Islet of Langerhans (tissue), 1 donor: ENCODE data around the gene SH3PXD2A.

Experiments used
- FAIRE-seq: peaks from one replicate; lab custom pipeline; 2011; peaks lifted over from hg19 to GRCh38; lab: Jason Lieb, UNC

SH3PXD2A gene

DNA sequence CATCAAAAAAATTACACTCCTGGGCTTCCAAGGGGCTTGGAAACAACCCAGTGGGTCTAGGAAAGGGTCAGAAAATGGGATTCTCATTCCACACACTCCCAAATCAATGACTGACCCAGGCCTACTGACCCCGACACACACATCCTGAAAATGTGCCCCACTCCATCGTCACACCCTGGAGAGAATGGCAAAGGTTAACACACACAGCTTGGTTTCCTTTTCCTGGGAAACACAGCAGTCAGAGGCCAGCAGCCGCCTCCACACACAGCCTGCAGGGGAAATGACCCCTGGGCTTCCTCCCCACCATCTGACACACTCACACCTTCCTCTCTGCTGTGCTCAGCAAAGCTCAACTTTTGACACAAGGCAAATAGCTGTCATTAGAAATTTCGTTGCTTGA is 42.9 kb downstream of the SH3PXD2A start:
- no peak for FAIRE-seq

- no peak for FAIRE-seq
These were observed 43.4 kb downstream of the SH3PXD2A start for GRCh38 chr10:103812004-103812403.

DNA sequence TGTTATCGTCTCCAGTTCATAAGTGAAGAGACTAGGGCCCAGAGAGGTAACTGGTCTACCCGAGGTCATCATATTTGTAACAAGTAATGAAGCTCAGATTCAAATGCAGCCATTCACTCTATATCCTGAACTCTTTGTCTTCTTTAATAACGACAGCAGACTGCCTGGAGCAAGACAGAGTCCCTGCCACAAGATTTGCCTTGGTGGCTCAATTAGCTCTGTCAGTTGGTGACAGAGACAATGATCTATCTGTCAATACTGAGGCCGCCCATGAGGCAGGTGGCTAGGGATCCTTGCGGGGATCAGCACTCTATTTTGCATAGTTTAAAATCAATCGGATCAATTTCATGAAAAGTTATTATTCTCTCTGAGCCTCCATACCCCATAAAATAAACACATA is 43.9 kb downstream of the SH3PXD2A start:
- FAIRE-seq = no peak

- FAIRE-seq = no peak
These were observed 46.6 kb downstream of the SH3PXD2A start for GRCh38 chr10:103808780-103809179.

DNA sequence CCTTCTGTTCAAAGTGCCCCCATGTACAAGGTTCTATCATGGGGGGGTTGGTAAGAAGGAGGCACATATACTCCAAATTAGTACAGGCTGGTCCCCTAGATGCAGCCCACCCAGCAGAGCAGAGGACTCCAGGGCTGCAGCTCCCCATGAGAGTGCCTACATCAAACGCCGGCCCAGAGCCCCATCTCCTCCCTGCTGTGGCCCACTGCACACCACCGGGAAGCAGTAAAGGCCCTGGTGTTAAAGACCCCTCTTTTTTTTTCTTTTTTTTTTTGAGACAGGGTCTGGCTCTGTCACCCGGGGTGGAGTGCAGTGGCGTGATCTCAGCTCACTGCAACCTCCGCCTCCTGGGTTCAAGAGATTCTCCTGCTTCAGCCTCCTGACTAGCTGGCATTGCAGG is 47.4 kb downstream of the SH3PXD2A start:
- no peak for FAIRE-seq

DNA sequence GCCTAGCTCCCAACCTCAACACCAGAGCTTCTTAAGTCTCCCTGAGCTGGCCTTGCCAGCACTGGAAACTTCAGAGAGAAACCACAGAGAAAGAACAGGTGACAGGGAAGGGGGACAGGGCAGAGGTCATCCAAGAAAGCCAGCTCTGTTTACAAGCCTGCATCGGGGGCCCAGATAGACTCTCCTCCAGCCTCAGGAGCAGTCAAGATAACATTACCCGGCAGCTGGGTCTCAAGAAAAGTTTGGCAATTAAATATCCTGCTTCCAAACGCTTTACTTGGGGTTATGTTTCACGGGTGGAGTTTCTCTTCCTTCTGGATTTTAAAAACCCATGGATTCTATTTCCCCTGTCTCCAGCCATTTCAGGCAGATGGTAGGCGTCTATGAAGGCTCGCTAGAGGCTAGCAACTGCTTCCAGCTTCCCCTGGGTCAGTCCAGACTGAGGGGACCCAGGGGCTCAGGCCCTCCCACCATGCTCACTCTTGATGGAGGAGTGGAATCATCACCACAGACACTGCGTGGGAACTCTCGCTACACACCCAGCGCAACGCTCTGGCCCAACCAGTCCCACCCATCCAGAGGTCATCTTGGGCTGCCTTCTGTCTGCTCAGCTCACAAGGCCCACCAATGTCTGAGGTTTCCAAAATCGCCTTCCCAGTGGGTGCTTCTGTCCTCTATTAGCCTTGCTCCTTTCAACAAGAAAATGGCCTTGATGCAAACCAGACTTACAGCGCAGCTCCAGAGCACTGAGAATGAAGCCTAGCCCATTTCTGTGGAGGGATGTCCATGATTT is 48.8 kb downstream of the SH3PXD2A start:
- FAIRE-seq = no peak

- FAIRE-seq = no peak
These were observed 49.6 kb downstream of the SH3PXD2A start for GRCh38 chr10:103805781-103806180.

DNA sequence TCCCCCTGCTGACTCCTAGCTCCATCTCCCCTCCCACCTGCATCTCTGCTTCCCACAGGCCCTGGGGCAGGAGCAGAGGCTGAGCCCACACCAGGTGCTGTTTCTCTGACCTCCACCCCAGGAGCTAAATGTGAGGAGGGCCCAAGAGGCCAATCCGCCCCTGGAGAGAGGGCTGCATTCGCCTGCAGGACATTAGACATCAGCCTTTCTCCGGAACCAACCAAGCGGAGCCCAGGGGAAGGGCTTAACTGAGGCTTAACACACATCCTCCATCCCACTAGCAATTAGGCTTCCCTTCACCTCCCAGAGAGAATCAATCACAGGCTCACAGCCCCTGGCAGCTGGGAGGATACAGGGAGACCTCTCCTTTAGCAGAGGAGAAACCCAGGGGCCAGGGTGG is 50.5 kb downstream of the SH3PXD2A start:
- no peak for FAIRE-seq

DNA sequence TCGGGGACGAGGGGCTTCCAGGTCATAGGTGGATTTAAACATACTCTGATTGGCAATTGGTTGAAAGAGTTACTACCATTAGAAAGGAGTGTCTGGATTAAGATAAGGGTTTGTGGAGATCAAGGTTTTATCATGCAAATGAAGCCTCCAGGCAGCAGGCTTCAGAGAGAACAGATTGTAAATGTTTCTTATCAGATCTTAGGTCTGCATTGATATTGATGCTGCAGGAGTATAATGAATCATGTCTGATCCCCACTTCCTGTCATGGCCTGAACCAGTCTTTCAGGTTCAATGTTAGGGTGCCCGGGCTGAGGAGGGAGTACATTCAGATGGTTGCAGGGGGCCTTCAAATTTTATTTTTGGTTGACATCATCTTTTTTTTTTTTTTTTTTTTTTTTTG is 51.4 kb downstream of the SH3PXD2A start:
- no peak for FAIRE-seq

DNA sequence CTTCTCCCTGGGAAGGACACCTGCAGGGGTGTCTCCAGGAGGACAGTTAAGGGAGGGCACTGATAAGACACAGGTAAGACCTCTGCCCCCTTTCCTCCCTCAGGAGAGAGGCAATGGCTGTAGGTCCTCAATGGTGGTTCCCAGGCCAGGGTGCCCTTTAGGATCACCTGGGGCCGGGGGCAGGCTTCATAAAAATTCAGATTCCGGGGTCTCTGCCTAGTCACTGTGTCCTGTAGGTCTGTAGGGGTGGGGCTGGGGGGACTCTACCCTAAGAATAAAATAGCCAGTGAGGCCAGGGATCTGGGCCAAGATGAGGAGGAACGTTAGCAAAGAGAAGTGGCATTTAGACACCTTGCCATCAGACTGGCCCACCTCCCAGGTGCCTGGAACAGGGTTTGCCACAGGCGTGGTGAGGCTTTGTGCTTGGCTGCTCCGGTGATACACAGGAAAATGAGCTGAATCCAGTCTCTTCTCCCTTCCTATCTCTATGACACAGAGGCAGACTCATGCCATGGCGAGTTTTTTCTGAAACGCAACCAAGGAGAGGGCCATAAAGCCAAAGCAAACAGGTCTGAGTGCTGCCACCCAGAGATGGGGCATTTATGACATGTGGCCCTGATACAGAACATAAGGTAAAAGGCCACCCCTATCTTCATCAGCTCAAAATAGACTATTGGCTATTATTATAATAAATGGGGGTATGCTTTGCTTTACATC is 52.6 kb downstream of the SH3PXD2A start:
- FAIRE-seq = no peak

DNA sequence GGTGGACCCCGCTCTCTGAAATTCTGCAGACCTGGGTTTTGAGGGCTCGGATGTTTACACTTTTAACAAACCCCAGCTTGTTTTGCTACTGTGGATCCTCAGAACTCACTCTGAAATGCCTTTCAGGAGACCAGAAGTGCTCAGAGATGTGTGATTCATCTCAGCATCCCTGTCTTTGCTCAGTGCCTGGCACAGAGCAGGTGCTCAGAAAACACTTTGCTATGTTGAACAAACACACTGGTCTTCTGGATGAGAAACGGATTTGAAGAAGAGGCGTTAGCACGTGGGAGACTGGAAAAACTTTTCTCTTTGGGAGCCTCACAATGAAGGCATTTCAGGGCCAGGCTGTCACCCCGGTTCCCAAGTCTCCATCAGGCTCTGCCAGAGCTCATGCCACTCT is 53.3 kb downstream of the SH3PXD2A start:
- no peak for FAIRE-seq

DNA sequence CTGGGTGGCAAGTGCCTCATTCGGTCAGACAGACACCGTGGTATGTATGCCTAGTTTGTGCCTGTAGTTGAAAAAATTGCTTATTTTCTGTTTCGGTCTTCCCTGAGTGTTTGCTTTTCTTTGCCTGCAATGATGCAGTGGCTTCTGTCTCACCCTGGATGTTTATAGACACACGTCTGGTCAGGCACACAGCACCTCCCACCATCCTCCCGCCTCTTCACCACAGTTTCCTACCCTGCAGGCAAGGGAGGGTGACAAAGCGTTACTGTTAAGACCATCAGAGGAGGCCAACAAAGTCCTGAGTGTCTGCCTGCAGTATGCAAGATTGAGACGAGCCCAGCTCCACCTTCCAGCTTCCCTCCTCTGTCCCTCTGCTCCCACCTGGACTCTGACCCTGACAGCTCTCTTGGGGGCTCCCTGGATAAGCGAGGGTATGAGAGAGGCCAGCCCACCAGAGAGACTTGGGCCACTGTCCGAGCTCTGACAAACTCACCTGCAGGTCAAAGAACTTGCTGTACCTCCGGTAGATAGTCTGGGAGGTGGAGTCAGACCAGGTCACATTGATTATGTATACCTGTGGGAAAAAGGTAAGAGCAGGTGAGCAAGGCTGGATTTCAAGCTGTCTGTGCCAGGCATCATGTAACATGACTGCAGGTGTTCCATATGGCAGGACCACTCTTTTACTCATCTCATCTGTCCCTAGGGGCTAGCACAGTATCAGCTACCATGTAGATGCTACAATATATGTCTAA is 54.4 kb downstream of the SH3PXD2A start:
- no peak for FAIRE-seq

DNA sequence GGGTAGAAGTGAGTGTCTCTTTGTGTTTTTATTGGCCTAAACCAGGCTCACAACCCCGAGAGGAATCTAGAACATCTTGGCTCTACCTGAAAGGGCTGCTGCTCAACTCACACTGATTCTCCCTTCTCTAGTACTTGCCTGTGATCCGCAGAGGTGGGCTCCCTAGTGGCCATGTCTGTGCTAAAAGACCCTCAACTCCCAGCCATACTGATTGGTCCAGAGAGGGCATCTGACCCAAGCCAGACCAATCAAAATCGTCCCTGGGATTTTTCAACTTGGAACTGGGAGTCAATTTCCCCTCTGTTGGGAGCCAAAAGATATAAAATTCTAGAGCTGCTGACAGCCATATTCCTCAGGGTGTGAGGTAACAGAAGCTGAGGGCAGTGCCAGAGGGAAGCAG is 55.3 kb downstream of the SH3PXD2A start:
- no peak for FAIRE-seq

- FAIRE-seq = no peak
These were observed 56.0 kb downstream of the SH3PXD2A start for GRCh38 chr10:103799341-103799740.

DNA sequence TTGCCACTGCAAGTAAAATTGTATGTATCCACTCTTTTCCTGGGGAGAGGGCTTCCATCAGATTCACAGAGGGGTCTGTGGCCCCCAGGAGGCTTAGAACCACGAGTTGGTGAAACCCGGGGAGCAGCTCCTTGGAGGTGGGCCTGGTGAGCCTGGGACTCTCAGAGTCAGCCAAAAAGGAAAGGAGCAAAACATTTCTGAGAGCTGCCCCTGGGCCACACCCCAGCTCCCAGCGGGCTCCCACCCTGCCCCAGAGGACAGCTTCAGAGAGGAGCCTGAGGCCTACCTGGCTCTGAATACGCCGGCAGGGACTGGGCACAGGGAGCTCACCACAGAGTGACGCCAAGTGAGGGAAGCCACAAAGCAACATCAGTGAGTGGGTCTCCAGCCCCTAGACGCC is 56.9 kb downstream of the SH3PXD2A start:
- no peak for FAIRE-seq

GRCh38 chr10:103797857-103798256 is 57.5 kb downstream of the SH3PXD2A start:
- no peak for FAIRE-seq

- FAIRE-seq = no peak
These were observed 59.6 kb downstream of the SH3PXD2A start for GRCh38 chr10:103795634-103796270.

DNA sequence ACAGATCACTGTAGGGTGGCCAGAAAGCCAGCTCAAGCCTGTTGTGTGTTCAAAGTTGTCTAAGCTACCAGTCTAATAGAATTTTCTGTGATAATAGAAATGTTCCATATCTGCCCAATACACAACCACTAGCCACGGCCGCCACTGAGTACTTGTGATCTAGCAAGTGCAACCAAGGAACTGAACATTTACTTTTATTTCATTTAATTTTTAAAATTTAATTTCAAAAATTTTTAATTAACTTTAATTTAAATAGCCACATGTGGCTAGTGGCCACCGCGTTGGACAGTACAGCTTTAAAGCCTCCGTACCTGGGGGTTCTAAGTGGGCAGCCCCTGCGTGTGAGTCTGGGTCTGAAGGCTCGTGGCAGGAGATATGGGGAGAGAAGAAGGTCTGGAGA is 60.4 kb downstream of the SH3PXD2A start:
- FAIRE-seq = no peak

- peak; percentile 86 for FAIRE-seq
These were observed 61.2 kb downstream of the SH3PXD2A start for GRCh38 chr10:103793920-103794883.

DNA sequence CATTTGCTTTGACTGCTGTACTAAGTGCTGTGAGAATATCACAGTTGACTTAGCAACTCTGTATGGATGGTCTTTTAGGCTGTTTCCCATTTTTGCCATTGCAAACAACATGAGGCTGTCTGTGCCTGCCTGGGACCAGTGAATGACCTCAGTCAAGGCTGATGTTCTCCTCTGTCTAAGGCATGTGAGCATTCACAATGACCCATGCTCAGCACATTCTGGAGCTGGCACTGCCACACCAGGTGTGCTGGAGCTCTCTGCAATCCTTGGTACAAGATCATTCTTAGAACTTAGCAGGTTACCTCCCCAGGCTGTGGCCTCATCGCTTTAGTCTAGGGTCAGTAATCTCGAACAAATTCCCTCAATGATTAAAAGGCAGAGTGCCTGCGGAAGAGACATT is 61.9 kb downstream of the SH3PXD2A start:
- no peak for FAIRE-seq

DNA sequence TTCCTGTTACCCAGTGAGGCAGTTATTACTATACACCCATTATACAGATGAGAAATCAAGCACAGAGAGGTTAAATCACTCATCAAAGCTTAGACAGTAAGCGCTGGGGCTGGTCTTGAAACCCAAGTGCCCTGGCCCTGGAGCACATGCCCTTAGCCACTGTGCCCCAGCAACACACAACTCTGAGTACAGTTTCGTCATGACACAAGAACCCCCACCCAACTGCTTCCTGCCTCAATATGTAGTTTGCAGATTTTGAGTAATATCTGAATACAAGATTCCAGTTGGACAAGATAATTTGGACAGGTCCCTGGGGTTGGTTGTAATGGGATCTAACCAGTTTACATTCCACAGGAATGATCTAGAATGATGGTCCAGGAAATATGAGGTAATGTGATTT is 62.8 kb downstream of the SH3PXD2A start:
- no peak for FAIRE-seq

DNA sequence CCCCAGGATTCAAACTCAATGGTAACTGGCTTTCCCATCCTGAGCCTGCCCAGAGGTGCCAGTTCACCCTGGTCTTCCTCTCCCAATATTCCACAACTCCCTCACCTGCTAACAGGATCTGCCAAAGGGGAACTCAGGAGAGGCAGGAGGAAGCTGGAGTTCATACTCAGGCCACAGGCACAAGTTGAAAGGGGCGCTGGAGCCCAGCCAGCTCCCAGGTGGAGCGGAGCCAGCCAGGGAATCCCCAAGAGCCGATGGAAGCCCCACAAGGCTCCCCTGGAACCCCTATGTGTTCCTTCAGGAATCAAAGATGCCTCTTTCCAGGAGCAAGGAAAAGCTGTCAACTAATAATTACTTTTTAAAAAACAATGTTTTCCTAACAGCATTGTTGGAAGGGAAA is 63.5 kb downstream of the SH3PXD2A start:
- no peak for FAIRE-seq
